A673 (cell line): ENCODE data around the gene TBX3.

Source experiments
- EZH2 ChIP-seq: fragments of 200-600 bp; sonication (generic); IDR thresholded peaks from 2 replicates; pipeline ENCODE4 v1.6.1; 2017; ENCODE audit warnings: borderline replicate concordance, low read depth, mild to moderate bottlenecking, mixed read lengths, antibody characterized with exemption, low read length; ENCODE audit not compliant: poor library complexity, severe bottlenecking
- TF ChIP-seq, protein P1 (sequence below): fragments of 300-800, 200-600 bp; sonication (generic); conservative IDR thresholded peaks from 2 replicates; pipeline ENCODE4 v1.5.1; 2017; ENCODE audit warnings: low read depth, mild to moderate bottlenecking, antibody characterized with exemption, low read length, moderate library complexity, mixed read lengths

DNA sequence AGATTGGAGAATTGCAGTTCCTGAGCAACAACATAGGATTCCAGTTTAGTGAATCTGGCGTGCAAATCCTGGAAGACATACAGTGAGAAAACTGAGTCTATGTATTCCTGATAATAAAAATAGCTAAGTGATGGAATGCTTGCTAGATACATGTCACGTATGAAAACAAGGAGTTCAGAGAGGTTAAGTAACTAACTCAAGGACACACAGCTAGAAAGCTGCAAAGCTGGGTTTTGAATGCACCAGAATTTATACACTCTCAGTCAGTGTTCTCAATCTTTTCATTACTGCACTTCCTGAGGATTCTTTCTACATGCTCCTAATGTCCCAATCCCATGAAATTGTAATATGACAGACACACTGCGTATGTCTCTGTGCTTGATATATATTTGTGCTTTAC is 35.3 kb downstream of the TBX3 start:
- TF ChIP-seq, protein P1, sequence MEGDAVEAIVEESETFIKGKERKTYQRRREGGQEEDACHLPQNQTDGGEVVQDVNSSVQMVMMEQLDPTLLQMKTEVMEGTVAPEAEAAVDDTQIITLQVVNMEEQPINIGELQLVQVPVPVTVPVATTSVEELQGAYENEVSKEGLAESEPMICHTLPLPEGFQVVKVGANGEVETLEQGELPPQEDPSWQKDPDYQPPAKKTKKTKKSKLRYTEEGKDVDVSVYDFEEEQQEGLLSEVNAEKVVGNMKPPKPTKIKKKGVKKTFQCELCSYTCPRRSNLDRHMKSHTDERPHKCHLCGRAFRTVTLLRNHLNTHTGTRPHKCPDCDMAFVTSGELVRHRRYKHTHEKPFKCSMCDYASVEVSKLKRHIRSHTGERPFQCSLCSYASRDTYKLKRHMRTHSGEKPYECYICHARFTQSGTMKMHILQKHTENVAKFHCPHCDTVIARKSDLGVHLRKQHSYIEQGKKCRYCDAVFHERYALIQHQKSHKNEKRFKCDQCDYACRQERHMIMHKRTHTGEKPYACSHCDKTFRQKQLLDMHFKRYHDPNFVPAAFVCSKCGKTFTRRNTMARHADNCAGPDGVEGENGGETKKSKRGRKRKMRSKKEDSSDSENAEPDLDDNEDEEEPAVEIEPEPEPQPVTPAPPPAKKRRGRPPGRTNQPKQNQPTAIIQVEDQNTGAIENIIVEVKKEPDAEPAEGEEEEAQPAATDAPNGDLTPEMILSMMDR: no peak
- TF ChIP-seq EZH2: no peak
